Hindlimb muscle (tissue), 1 donor: ENCODE measurements around the gene HIF1A. TPM values are rescaled to one million over a fixed set of nuclear protein-coding genes. Genes with fewer than 3 reads are reported as not detected.
"Not testable (repeated sequence)": the region's sequence is repeated elsewhere in the genome, so short reads cannot be mapped to it uniquely, and the experiment has no call there.

Experiments
- DNase-seq: peaks from one replicate; pipeline ENCODE4 v3.0.0-alpha.2; 2013
- polyA plus RNA-seq: library from polyadenylated mRNA; unstranded; fragments of 120-200 nt; gene quantifications from one replicate; pipeline ENCODE4 v1.2.1, GENCODE V29; 2013; ENCODE audit not compliant: insufficient read length

The HIF1A gene
- polyA plus RNA-seq, 1 donor, result 56.4 TPM

GRCh38 chr14:61710853-61711817, 15.8 kb downstream of the HIF1A start:
- no peak for DNase-seq

DNA sequence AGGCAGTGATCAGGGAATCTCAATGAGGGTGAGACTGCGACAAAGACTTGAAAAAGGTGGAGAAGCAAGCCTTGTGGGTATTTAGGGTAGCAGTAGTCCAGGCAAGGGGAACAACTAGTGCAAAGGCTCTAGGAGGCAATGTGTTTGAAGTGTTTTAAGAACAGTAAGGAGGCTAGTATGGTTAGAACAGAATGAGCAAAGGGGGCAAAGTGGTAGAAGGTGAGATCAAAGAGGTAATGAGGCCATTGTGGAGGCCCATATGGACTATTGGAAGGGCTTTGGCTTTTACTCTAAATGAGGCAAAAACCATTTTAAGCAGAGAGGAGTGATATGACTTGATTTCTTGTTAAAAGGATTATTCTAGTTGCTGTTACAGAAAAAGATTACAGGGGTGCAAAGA, 16.8 kb downstream of the HIF1A start:
- no peak for DNase-seq

DNA sequence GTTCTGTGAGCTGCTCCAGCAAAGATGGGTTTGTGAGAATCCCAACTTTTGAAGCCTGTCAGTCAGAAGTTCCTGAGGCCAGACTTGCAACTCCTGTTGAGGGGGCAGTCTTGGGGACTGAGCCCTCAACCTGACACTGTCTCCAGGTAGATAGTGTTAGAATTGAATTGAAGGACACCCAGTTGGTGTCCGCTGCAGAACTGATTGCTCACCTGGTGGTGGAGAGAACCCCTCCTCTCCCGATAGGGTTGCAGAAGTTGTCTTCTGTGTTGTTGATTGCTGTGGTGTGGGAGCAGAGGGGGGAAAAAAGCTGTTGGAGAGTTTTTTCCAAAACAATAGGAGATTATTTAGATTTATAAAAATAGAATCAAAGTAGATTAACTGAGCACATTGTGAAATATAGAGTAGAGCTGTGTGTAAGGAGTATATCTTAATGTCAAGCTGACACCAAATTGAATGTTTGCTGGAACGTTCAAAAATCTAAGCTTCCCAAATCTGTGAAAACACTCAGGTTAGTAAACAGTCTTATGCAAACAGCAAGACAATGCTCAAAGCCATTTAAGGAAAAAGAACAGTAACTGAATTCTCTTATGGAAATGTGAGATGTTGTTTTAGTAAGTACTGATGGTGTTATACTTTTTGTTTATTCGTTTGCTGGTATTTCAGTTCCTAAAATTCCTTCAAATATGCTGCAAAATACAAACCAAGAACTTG, 18.6 kb downstream of the HIF1A start:
- no peak for DNase-seq

- no peak for DNase-seq
Measured at GRCh38 chr14:61716956-61717355, 21.6 kb downstream of the HIF1A start.

- no peak for DNase-seq
Measured at GRCh38 chr14:61718039-61718438, 22.7 kb downstream of the HIF1A start.

DNA sequence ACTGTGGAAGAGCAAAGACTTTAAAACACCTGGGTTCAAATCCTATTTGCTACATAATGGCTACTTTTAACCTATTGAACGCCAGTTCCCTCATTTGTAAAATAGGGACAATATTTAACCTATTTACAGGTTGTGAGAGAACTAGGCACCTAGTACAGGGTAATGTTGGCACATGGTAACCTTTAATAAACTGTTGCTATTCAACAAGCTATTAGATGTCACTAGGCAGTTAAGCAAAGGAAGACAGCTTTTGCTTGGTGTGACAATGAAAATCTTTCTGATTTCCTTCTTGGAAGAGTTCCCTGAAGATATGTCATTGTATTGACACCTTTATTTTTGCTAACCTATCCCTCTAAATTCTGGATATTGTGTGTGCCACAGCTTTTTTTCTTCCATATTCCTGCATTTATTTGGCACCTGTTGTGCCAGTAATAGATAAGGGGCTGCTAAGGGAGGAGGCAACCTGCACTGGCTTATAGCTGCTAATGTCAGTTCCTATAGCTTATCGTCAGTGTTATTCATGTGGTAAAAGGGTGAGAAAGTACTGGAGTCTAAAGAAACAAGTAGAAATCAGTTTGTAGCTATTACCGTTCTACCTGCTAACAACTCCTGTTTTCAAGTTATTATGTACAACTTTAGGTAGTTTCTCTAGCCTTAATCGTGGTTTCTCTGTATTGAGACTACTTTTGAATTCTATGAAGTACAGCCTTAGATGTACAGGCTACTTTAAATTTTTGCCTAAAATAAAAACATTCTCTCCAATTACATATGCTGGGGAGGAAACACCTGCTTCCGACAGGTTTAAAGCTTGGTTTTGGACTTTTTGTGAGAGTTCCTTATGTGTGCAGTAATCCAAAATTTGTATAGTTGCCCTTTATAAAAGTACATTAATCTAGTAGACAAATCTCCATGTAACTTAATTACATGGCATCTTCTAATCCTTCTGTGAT, 24.3 kb downstream of the HIF1A start:
- DNase-seq, result no peak

- DNase-seq, result no peak
Measured at GRCh38 chr14:61720294-61720661, 25.0 kb downstream of the HIF1A start.

DNA sequence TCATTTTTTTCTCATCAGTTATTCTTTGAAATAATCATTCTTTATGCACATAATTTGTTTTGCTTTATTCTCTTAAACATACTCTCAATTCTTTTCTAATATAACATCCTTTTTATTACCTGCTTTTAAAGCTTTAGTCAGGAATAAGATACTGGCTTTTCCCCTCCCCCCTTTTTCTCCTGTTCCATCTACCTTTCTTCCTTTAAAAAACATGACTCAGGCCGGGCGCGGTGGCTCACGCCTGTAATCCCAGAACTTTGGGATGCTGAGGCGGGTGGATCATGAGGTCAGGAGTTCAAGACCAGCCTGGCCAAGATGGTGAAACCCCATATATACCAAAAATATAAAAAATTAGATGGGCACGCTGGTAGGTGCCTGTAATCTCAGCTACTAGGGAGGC, 25.4 kb downstream of the HIF1A start:
- no peak for DNase-seq

- no peak for DNase-seq
Measured at GRCh38 chr14:61724133-61724532, 28.8 kb downstream of the HIF1A start.

DNA sequence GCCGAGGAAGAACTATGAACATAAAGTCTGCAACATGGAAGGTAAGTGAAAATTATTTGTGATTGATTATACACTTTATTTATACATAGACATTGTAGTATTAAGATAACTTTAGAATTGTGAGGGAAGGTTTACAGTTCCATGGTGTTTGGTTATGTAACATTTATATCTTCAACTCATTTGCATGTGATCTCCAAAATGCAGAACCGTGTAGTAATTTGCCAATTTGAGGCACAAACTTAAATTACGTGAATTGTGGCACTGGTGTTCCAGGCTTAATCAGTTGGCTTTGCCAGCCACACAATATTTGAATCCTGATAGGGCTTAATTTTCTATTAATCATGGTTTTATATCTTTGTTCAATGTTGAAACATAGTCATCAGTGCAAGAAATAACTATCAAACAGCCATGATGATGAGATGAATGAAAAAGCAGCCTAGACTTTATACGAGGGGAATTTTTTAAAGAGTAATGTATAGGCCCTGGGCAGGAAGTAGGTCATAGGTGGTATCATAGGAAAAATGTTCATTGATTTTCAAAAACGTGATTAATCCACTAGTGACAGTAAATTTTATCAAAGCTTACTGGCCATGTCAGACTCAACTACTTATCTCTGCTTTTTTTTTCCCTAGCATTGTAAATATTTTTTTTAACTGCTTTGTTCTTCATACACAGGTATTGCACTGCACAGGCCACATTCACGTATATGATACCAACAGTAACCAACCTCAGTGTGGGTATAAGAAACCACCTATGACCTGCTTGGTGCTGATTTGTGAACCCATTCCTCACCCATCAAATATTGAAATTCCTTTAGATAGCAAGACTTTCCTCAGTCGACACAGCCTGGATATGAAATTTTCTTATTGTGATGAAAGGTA, 31.7 kb downstream of the HIF1A start:
- no peak for DNase-seq

DNA sequence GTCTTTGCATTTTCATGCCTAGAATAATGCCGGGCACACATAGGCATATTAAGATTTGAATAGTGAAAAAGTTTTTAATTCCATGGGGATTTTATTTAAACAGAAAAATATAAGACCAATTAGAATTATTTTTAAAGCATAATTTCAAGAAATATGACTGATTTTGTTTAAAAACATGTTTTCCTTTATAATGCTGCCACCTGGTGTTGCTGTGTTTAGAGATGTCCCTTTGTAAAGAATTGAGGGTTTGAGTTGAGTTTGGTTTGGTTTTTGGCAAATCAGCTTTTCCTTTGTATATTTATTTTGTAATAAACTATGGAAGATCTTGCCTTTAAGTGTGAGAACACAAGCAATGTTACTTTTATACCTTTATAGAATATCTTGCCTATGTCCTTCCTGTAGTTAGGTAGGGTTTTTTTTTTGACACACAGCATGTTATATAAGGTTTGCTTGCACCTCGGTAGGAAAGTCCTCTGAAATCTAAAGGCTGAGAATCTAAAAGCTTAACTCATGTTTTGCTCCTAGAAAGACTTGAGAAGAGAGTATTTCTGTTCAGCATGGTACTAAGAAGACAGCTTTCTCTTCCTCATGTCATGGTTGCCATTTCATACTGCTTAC, 35.6 kb downstream of the HIF1A start:
- DNase-seq, result no peak

- DNase-seq, result no peak
Measured at GRCh38 chr14:61733972-61734371, 38.7 kb downstream of the HIF1A start.

GRCh38 chr14:61736751-61737150, 41.4 kb downstream of the HIF1A start:
- DNase-seq, result no peak

- DNase-seq, result no peak
Measured at GRCh38 chr14:61737915-61738314, 42.6 kb downstream of the HIF1A start.

DNA sequence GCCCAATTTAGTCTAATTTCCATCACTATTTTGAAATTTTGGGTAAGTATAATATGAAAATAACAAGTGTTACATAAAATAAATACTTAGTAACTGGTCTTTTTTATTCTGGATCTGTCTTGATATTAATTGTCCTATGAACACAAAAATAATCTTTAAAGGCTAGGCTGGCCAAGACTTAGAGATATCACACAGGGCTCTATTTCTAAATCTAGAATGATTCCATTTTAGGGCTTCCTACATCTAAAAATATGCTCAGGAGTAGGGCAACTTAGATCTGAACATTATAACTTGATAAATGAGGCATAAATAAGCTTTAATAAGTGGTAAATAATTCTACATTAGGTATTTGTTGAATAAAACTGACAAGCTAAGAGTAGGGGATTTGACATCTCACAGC, 43.8 kb downstream of the HIF1A start:
- DNase-seq, result no peak

GRCh38 chr14:61742371-61742770, 47.1 kb downstream of the HIF1A start:
- no peak for DNase-seq

GRCh38 chr14:61744238-61744637, 48.9 kb downstream of the HIF1A start:
- DNase-seq, result no peak

- not testable (repeated sequence) for DNase-seq
Measured at GRCh38 chr14:61746346-61746745, 51.0 kb downstream of the HIF1A start.

DNA sequence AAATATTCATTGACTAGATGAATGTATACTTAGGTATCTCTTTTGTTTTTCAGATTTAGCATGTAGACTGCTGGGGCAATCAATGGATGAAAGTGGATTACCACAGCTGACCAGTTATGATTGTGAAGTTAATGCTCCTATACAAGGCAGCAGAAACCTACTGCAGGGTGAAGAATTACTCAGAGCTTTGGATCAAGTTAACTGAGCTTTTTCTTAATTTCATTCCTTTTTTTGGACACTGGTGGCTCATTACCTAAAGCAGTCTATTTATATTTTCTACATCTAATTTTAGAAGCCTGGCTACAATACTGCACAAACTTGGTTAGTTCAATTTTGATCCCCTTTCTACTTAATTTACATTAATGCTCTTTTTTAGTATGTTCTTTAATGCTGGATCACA, 51.6 kb downstream of the HIF1A start:
- DNase-seq, result no peak

DNA sequence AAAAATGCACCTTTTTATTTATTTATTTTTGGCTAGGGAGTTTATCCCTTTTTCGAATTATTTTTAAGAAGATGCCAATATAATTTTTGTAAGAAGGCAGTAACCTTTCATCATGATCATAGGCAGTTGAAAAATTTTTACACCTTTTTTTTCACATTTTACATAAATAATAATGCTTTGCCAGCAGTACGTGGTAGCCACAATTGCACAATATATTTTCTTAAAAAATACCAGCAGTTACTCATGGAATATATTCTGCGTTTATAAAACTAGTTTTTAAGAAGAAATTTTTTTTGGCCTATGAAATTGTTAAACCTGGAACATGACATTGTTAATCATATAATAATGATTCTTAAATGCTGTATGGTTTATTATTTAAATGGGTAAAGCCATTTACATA, 52.0 kb downstream of the HIF1A start:
- DNase-seq, result no peak

DNA sequence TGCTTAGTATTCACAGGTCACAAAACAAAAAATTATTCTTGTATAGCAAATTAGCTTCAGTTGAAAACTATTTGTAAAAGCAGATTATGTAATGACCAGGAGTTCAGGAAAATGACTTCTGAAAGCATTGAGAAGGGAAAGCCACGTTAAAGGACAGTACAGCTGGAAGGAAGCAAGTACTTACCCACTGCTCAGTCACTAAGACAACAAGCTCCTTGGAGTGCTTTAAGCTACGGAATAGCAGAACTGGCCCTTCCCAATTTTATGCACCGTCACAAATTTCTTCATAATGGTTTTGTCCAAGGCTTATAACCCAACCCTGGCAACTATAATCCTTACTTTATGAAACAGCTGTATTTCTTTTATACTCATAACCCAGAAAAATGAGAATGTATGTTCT, 54.0 kb downstream of the HIF1A start:
- no peak for DNase-seq
